GM19468 (cell line): ENCODE data around the gene SFR1.
"Not testable (repeated sequence)": the region's sequence is repeated elsewhere in the genome, so short reads cannot be mapped to it uniquely, and the experiment has no call there.

Experiments
- ATAC-seq: cut with Tn5 transposase; IDR thresholded peaks from one replicate; pipeline ENCODE4 v1.9.1; 2021; ENCODE audit warnings: mild to moderate bottlenecking, moderate library complexity, moderate number of reproducible peaks; ENCODE audit not compliant: unreplicated experiment; ENCODE audit errors: extremely low read depth

SFR1 gene

GRCh38 chr10:104155591-104155990, 33.6 kb downstream of the SFR1 start:
- ATAC-seq = no peak

DNA sequence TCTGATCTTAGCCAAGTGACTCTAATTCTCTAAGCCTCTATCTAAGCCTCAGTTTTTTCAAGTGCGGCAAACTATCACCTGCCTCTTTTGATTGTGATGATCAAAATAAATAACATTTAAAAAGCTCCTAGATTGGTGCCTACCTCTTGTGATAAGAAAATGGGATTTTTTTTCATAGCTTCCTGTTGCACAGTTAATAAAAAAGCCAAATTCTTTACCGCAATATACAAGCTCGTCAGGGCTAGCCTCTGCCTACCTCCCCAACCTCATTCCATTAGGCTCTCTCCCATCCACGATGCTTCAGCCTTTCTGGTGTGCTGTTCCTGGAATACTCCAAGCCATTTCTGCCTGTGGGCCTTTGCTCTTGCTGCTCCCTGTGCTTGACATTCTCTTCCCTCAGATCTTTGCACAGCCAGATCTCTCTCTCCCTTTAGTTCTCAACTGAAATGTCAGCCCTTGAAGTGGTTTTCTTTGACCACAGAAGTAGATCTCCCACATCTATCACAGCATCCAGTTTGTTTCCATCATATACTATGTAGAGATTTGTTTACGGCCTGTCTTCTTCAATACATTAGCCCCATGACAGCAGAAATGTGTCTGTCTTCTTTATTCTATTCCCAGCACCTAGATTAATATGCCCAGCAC, 48.8 kb downstream of the SFR1 start:
- no peak for ATAC-seq

DNA sequence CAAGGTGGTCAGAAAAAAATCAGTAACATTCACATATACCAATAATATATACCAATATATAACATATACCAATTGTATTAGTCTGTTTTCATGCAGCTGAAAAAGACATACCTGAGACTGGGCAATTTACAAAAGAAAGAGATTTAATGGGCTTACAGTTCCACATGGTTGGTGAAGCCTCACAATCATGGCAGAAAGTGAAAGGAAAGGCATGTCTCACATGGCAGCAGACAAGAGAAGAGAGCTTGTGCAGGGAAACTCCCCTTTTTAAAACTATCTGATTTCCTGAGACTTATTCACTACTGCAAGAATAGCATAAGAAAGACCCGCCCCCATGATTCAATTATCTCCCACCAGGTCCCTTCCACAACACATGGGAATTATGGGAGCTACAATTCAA, 52.2 kb downstream of the SFR1 start:
- not testable (repeated sequence) for ATAC-seq
